ENCODE results near the gene NTRK1. TPM values are rescaled to one million over a fixed set of nuclear protein-coding genes. Genes with fewer than 3 reads are reported as not detected.

The NTRK1 gene
- total and polyA plus RNA-seq, 4 donors, result 0.13 to 0.17 (median 0.14) TPM

- Histone ChIP-seq H3K4me3 (ENCODE audit: low read depth in 1 of 3, low read length in 3 of 3) (no peak overlapping the region), H3K27me3 (ENCODE audit: control insufficient read depth in 4 of 4, insufficient read depth in 4 of 4, low read length in 3 of 4) (peaks cover 0 to 3% (median 0%) of the 10 kb centered on the region in 4 donors), H3K4me1 (ENCODE audit: control insufficient read depth in 4 of 4, insufficient read depth in 4 of 4, low read length in 3 of 4) (peaks cover 0 to 16% (median 1%) of the 10 kb centered on the region in 4 donors), H3K27ac (ENCODE audit: low read depth in 1 of 2, low read length in 2 of 2) (no peak overlapping the region), H3K9me3 (ENCODE audit: control insufficient read depth in 4 of 4, low read length in 3 of 4) (no peaks in the 10 kb centered on the region), H3K9ac (ENCODE audit: low read depth in 1 of 2, low read length in 2 of 2) (no peak overlapping the region), H3K36me3 (ENCODE audit: control insufficient read depth in 4 of 4, insufficient read depth in 3 of 4, low read depth in 1 of 4, low read length in 3 of 4) (no peaks in the 10 kb centered on the region)
- no peak for DNase-seq (ENCODE audit: low spot score)
- 75% methylated on average over 5 of the region's 5 CpGs for WGBS
- no peak for TF ChIP-seq SP1 (IDR thresholded peaks at IDR 0.05)
- no peak for TF ChIP-seq CTCF (IDR thresholded peaks at IDR 0.05; ENCODE audit: low read depth, low read length, missing input control)
- TF ChIP-seq RAD21 (IDR thresholded peaks at IDR 0.05), result no peak
- no peak for TF ChIP-seq FOXA2 (IDR thresholded peaks at IDR 0.05)
- TF ChIP-seq HNF4G (IDR thresholded peaks at IDR 0.05), result no peak
- TF ChIP-seq ZBTB33 (IDR thresholded peaks at IDR 0.05), result no peak
- TF ChIP-seq YY1 (IDR thresholded peaks at IDR 0.05), result no peak
- no peak for TF ChIP-seq JUND (IDR thresholded peaks at IDR 0.05)
- TF ChIP-seq MAX (IDR thresholded peaks at IDR 0.05), result no peak
- no peak for TF ChIP-seq GABPA (IDR thresholded peaks at IDR 0.05 in 1 of 2, conservative IDR thresholded peaks at IDR 0.05 in 1 of 2)
- no peak for TF ChIP-seq EGR1 (IDR thresholded peaks at IDR 0.05; ENCODE audit: low read depth in 2 of 2)
- TF ChIP-seq REST (IDR thresholded peaks at IDR 0.05), result no peak
These were observed 49.0 kb downstream of the NTRK1 start for GRCh38 chr1:156909671-156910070.

- peaks cover 0 to 3% (median 0%) of the 10 kb centered on the region in 4 donors for H3K27me3 ChIP-seq (ENCODE audit: control insufficient read depth in 4 of 4, insufficient read depth in 4 of 4, low read length in 3 of 4)
- DNase-seq (ENCODE audit: low spot score), result peak; percentile 76
- H3K9me3 ChIP-seq (ENCODE audit: control insufficient read depth in 4 of 4, low read length in 3 of 4), result no peaks in the 10 kb centered on the region
- WGBS, result 28% methylated on average over 18 of the region's 18 CpGs
- no peak overlapping the region for H3K27ac ChIP-seq (ENCODE audit: low read depth in 1 of 2, low read length in 2 of 2)
- no peak overlapping the region for H3K9ac ChIP-seq (ENCODE audit: low read depth in 1 of 2, low read length in 2 of 2)
- no peak for TF ChIP-seq RXRA (IDR thresholded peaks at IDR 0.05)
- TF ChIP-seq RAD21 (IDR thresholded peaks at IDR 0.05), result peak in 1 of 2 donors; percentile 43
- TF ChIP-seq CTCF (IDR thresholded peaks at IDR 0.05; ENCODE audit: low read depth, low read length, missing input control), result peak; percentile 55
- peaks cover 0 to 16% (median 1%) of the 10 kb centered on the region in 4 donors for H3K4me1 ChIP-seq (ENCODE audit: control insufficient read depth in 4 of 4, insufficient read depth in 4 of 4, low read length in 3 of 4)
- H3K4me3 ChIP-seq (ENCODE audit: low read depth in 1 of 3, low read length in 3 of 3), result no peak overlapping the region
- no peaks in the 10 kb centered on the region for H3K36me3 ChIP-seq (ENCODE audit: control insufficient read depth in 4 of 4, insufficient read depth in 3 of 4, low read depth in 1 of 4, low read length in 3 of 4)
These were observed 49.7 kb downstream of the NTRK1 start for GRCh38 chr1:156910309-156910782.

All from liver (tissue), 9 donors.